ENCODE data around the gene BRME1.

BRME1 gene

GRCh38 chr19:13932911-13933393 is 27.0 kb upstream of the BRME1 start:
- no peak for TF ChIP-seq CREB1 (IDR thresholded peaks at IDR 0.05; ENCODE audit: low read depth)
- no peak for TF ChIP-seq CEBPB (IDR thresholded peaks at IDR 0.05)

GRCh38 chr19:13932149-13932637 is 26.3 kb upstream of the BRME1 start:
- no peak for TF ChIP-seq NFIC (IDR thresholded peaks at IDR 0.05)
- no peak for TF ChIP-seq TAF1 (IDR thresholded peaks at IDR 0.05; ENCODE audit: low read depth)
- no peak for TF ChIP-seq YY1 (IDR thresholded peaks at IDR 0.05; ENCODE audit: low read depth)
- TF ChIP-seq FOXM1 (IDR thresholded peaks at IDR 0.05; ENCODE audit: borderline replicate concordance, low read depth): no peak
- no peak for TF ChIP-seq EGR1 (IDR thresholded peaks at IDR 0.05)
- no peak for TF ChIP-seq ZBTB7A (IDR thresholded peaks at IDR 0.05; ENCODE audit: low read depth)
- TF ChIP-seq MAX (IDR thresholded peaks at IDR 0.05): no peak
- no peak for TF ChIP-seq TCF12 (IDR thresholded peaks at IDR 0.05; ENCODE audit: low read depth)
- TF ChIP-seq CREB1 (IDR thresholded peaks at IDR 0.05; ENCODE audit: low read depth): no peak
- TF ChIP-seq CEBPB (IDR thresholded peaks at IDR 0.05): no peak
- no peak for TF ChIP-seq RAD21 (IDR thresholded peaks at IDR 0.05; ENCODE audit: low read depth)
- no peak for TF ChIP-seq TEAD4 (IDR thresholded peaks at IDR 0.05)
- no peak for TF ChIP-seq REST (IDR thresholded peaks at IDR 0.05; ENCODE audit: low read depth)
- TF ChIP-seq EP300 (IDR thresholded peaks at IDR 0.05; ENCODE audit: borderline replicate concordance): no peak
- TF ChIP-seq USF1 (IDR thresholded peaks at IDR 0.05): no peak

GRCh38 chr19:13931391-13932148 is 25.7 kb upstream of the BRME1 start:
- TF ChIP-seq CREB1 (IDR thresholded peaks at IDR 0.05; ENCODE audit: low read depth): no peak
- no peak for TF ChIP-seq REST (IDR thresholded peaks at IDR 0.05; ENCODE audit: low read depth)
- no peak for TF ChIP-seq TAF1 (IDR thresholded peaks at IDR 0.05; ENCODE audit: low read depth)
- no peak for TF ChIP-seq EP300 (IDR thresholded peaks at IDR 0.05; ENCODE audit: borderline replicate concordance)
- no peak for TF ChIP-seq ZBTB7A (IDR thresholded peaks at IDR 0.05; ENCODE audit: low read depth)
- TF ChIP-seq TCF12 (IDR thresholded peaks at IDR 0.05; ENCODE audit: low read depth): no peak
- no peak for TF ChIP-seq TEAD4 (IDR thresholded peaks at IDR 0.05)
- TF ChIP-seq NFIC (IDR thresholded peaks at IDR 0.05): no peak
- no peak for TF ChIP-seq USF1 (IDR thresholded peaks at IDR 0.05)
- TF ChIP-seq CEBPB (IDR thresholded peaks at IDR 0.05): no peak
- TF ChIP-seq RAD21 (IDR thresholded peaks at IDR 0.05; ENCODE audit: low read depth): no peak
- no peak for TF ChIP-seq MAX (IDR thresholded peaks at IDR 0.05)
- TF ChIP-seq EGR1 (IDR thresholded peaks at IDR 0.05): no peak
- no peak for TF ChIP-seq YY1 (IDR thresholded peaks at IDR 0.05; ENCODE audit: low read depth)

GRCh38 chr19:13930402-13930801 is 24.5 kb upstream of the BRME1 start:
- TF ChIP-seq RAD21 (IDR thresholded peaks at IDR 0.05; ENCODE audit: low read depth) (no peak), REST (IDR thresholded peaks at IDR 0.05; ENCODE audit: low read depth) (no peak), TEAD4 (IDR thresholded peaks at IDR 0.05) (no peak), EP300 (IDR thresholded peaks at IDR 0.05; ENCODE audit: borderline replicate concordance) (no peak), EGR1 (IDR thresholded peaks at IDR 0.05) (no peak)

Data from Ishikawa (cell line).